ENCODE measurements around the gene MCRIP1. TPM values are rescaled to one million over a fixed set of nuclear protein-coding genes. Genes with fewer than 3 reads are reported as not detected.

Gene MCRIP1
- total and polyA plus RNA-seq, 9 of the 15 experiments (the other 6 are each of a cell fraction or from before 2014, with no cell fraction given): 0.39 to 35.8 (median 9.7) TPM

DNA sequence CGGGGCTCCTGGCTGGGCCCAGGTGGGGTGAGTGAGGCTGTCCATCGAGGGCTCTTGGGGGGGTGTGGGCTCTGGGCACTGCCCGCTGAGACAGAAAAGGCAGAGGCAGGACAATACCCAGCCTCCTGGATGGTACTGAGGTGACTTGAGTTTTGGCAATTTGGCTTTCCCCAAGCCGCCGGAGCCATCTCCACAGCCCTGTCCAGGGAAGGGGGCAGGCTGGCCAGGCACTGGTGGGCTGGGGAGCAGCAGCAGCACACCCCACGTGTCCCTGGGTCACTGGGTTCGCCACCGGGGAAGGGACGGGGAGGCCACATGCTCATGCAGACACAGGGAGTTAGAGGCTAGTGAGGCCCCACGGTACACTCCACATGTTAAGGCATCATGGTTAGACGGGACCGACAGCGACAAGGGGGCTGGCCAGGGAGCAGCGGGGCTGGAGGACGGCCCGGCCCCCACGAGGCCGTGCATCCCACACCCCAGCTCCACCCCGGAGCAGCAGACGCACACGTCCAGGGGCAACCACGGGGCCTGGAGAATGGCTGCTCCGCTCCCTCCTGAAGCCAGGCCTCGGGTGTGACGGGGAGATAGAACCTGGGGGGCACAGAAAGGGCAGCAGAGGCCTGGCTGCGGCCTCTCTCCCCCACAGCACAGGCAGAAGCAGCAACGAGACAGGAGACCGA lies 35.0 kb upstream of the MCRIP1 start (continued):
- TF ChIP-seq MNT (conservative IDR thresholded peaks at IDR 0.05) (peak in 1 of 2 experiments; percentile 46; a peak in 1 of 4 replicates), EP400 (IDR thresholded peaks at IDR 0.05) (peak; percentile 45; the same call in 1 of the 2 replicates), ESRRB (CRISPR knock-in tag; IDR thresholded peaks at IDR 0.05; ENCODE audit: borderline replicate concordance) (peak; percentile 72; the same call in 1 of the 2 replicates), ZBTB11 (CRISPR knock-in tag; IDR thresholded peaks at IDR 0.05) (0 out of 6 replicates have a peak, but pooled peaks of 1 of the 3 experiments have one; percentile 13), MIER1 (IDR thresholded peaks at IDR 0.05; ENCODE audit: low read depth) (no peak), E2F4 (CRISPR knock-in tag; IDR thresholded peaks at IDR 0.05; ENCODE audit: low read depth) (0 out of 2 replicates have a peak, but pooled peaks have one; percentile 19), SUPT5H (IDR thresholded peaks at IDR 0.05) (peak; percentile 54), ZBTB33 (CRISPR knock-in tag; IDR thresholded peaks at IDR 0.05) (peak; percentile 52; the same call in 1 of the 2 replicates), KDM1A (IDR thresholded peaks at IDR 0.05) (peak in 1 of 2 experiments; percentile 74; a peak in 1 of 4 replicates), ZNF77 (CRISPR knock-in tag; IDR thresholded peaks at IDR 0.05) (peak; percentile 81)

Data from K562 (cell line).